H9 (cell line): ENCODE results near the gene LPCAT2. TPM values are rescaled to one million over a fixed set of nuclear protein-coding genes. Genes with fewer than 3 reads are reported as not detected.

Experiments used
- DNase-seq: peaks from one replicate; pipeline ENCODE4 v3.0.0-alpha.2; 2017
- H2AFZ ChIP-seq: one replicate; pipeline ENCODE4 v1.6.1; 2013; ENCODE audit warnings: mild to moderate bottlenecking, low read length, control low read depth, moderate library complexity
- H2AK5ac ChIP-seq: 2 replicates; pipeline ENCODE4 v1.6.1; 2013; ENCODE audit warnings: low read length, control low read depth, mixed read lengths; ENCODE audit not compliant: insufficient read length
- H2BK120ac ChIP-seq: one replicate; pipeline ENCODE4 v1.6.1; 2013; ENCODE audit warnings: low read depth, mild to moderate bottlenecking, low read length, control low read depth, inconsistent platforms; ENCODE audit not compliant: poor library complexity, severe bottlenecking
- H2BK12ac ChIP-seq: 2 replicates; pipeline ENCODE4 v1.6.1; 2013; ENCODE audit warnings: low read length, control low read depth, mixed read lengths, low read depth; ENCODE audit not compliant: insufficient read length
- H2BK15ac ChIP-seq: 2 replicates; pipeline ENCODE4 v1.6.1; 2013; ENCODE audit warnings: low read depth, low read length, control low read depth
- H2BK20ac ChIP-seq: one replicate; pipeline ENCODE4 v1.6.1; 2013; ENCODE audit warnings: low read depth, mild to moderate bottlenecking, low read length, control low read depth, inconsistent platforms; ENCODE audit not compliant: poor library complexity, severe bottlenecking
- H2BK5ac ChIP-seq: 2 replicates; pipeline ENCODE4 v1.6.1; 2013; ENCODE audit warnings: low read length, control low read depth, mixed read lengths; ENCODE audit not compliant: insufficient read length
- H3K14ac ChIP-seq: 2 replicates; pipeline ENCODE4 v1.6.1; 2013; ENCODE audit warnings: low read length, control low read depth; ENCODE audit not compliant: insufficient read depth
- H3K18ac ChIP-seq: 2 replicates; pipeline ENCODE4 v1.6.1; 2013; ENCODE audit warnings: low read depth, mild to moderate bottlenecking, mixed read lengths, low read length, control low read depth; ENCODE audit not compliant: insufficient read length
- H3K23ac ChIP-seq: 2 replicates; pipeline ENCODE4 v1.6.1; 2013; ENCODE audit warnings: low read length, control low read depth, mixed read lengths, low read depth; ENCODE audit not compliant: insufficient read length
- H3K23me2 ChIP-seq: 2 replicates; pipeline ENCODE4 v1.6.1; 2013; ENCODE audit warnings: low read depth, mild to moderate bottlenecking, mixed read lengths, low read length, control low read depth; ENCODE audit not compliant: insufficient read length, poor library complexity, severe bottlenecking
- H3K27ac ChIP-seq: 2 replicates; pipeline ENCODE4 v1.5.1; 2013; ENCODE audit warnings: low read length, control low read depth, mixed read lengths, low read depth; ENCODE audit not compliant: insufficient read length
- H3K27me3 ChIP-seq: 2 replicates; pipeline ENCODE4 v1.6.1; 2013; ENCODE audit warnings: low read length, control low read depth, inconsistent platforms; ENCODE audit not compliant: insufficient read depth
- H3K4ac ChIP-seq: 2 replicates; pipeline ENCODE4 v1.6.1; 2013; ENCODE audit warnings: low read depth, mild to moderate bottlenecking, control low read depth, inconsistent platforms, low read length, moderate library complexity
- H3K4me1 ChIP-seq: 2 replicates; pipeline ENCODE4 v1.6.1; 2013; ENCODE audit warnings: low read length, control low read depth, inconsistent platforms; ENCODE audit not compliant: insufficient read depth
- H3K4me2 ChIP-seq: 2 replicates; pipeline ENCODE4 v1.6.1; 2013; ENCODE audit warnings: low read length, control low read depth, mixed read lengths; ENCODE audit not compliant: insufficient read length, insufficient read depth
- H3K56ac ChIP-seq: 2 replicates; pipeline ENCODE4 v1.6.1; 2013; ENCODE audit warnings: low read depth, mild to moderate bottlenecking, mixed read lengths, low read length, control low read depth; ENCODE audit not compliant: insufficient read length
- H3K79me1 ChIP-seq: 2 replicates; pipeline ENCODE4 v1.6.1; 2013; ENCODE audit warnings: low read depth, mild to moderate bottlenecking, moderate library complexity, low read length, control low read depth, inconsistent platforms; ENCODE audit not compliant: insufficient read depth, poor library complexity, severe bottlenecking
- H3K79me2 ChIP-seq: 2 replicates; pipeline ENCODE4 v1.6.1; 2013; ENCODE audit warnings: low read length, control low read depth, inconsistent platforms; ENCODE audit not compliant: insufficient read depth
- H3K9ac ChIP-seq: 2 replicates; pipeline ENCODE4 v1.6.1; 2013; ENCODE audit warnings: low read length, control low read depth, mixed read lengths; ENCODE audit not compliant: insufficient read length; ENCODE audit errors: extremely low read depth
- H3K9me3 ChIP-seq: one replicate; pipeline ENCODE4 v1.6.1; 2013; ENCODE audit warnings: low read depth, low read length, inconsistent platforms; ENCODE audit not compliant: control insufficient read depth
- H3T11ph ChIP-seq: one replicate; pipeline ENCODE4 v1.6.1; 2013; ENCODE audit warnings: mild to moderate bottlenecking, low read length, control low read depth, inconsistent platforms
- H4K20me1 ChIP-seq: one replicate; pipeline ENCODE4 v1.6.1; 2013; ENCODE audit not compliant: control insufficient read depth, insufficient read length, insufficient read depth
- H4K5ac ChIP-seq: 2 replicates; pipeline ENCODE4 v1.6.1; 2013; ENCODE audit warnings: low read depth, mild to moderate bottlenecking, mixed read lengths, low read length, control low read depth; ENCODE audit not compliant: insufficient read length
- H4K8ac ChIP-seq: replicated peaks from 2 replicates; pipeline ENCODE4 v1.6.1; 2013; ENCODE audit warnings: low read length, control low read depth, mixed read lengths, low read depth; ENCODE audit not compliant: insufficient read length
- H4K91ac ChIP-seq: 2 replicates; pipeline ENCODE4 v1.6.1; 2013; ENCODE audit warnings: low read depth, mild to moderate bottlenecking, moderate library complexity, mixed read lengths, low read length, control low read depth; ENCODE audit not compliant: insufficient read length
- H3K27ac Mint-ChIP-seq, 3 experiments: 2 replicates in 2 of 3; 3 replicates in 1 of 3; pipeline ENCODE4 v1.8.0; 2020 to 2021; ENCODE audit warnings: mixed read lengths in 3 of 3, mild to moderate bottlenecking in 1 of 3, moderate library complexity in 1 of 3
- H3K27me3 Mint-ChIP-seq: 2 replicates; pipeline ENCODE4 v1.8.0; 2021; ENCODE audit warnings: low read depth, mild to moderate bottlenecking, moderate library complexity, mixed read lengths
- H3K36me3 Mint-ChIP-seq, 3 experiments: 2 replicates in 2 of 3; 3 replicates in 1 of 3; pipeline ENCODE4 v1.8.0; 2020 to 2021; ENCODE audit warnings: low read depth in 3 of 3, mixed read lengths in 3 of 3; ENCODE audit not compliant: insufficient read depth in 1 of 3
- H3K4me1 Mint-ChIP-seq, 2 experiments: 2 replicates each; pipeline ENCODE4 v1.8.0; 2020; ENCODE audit warnings: mixed read lengths in 2 of 2
- H3K4me3 Mint-ChIP-seq, 2 experiments: 2 replicates in 1 of 2; 3 replicates in 1 of 2; pipeline ENCODE4 v1.8.0; 2020 to 2021; ENCODE audit warnings: mild to moderate bottlenecking in 2 of 2, mixed read lengths in 2 of 2, moderate library complexity in 1 of 2
- H3K9me3 Mint-ChIP-seq, 2 experiments: 2 replicates in 1 of 2; 3 replicates in 1 of 2; pipeline ENCODE4 v1.8.0; 2020; ENCODE audit warnings: mild to moderate bottlenecking in 2 of 2, mixed read lengths in 2 of 2, moderate library complexity in 1 of 2
- CTCF ChIP-seq: fragments of 200-600 bp; sonication (generic); conservative IDR thresholded peaks from 3 replicates; pipeline ENCODE4 v1.8.0; 2021; ENCODE audit warnings: antibody characterized with exemption, mild to moderate bottlenecking
- total RNA-seq: library from RNA; stranded (reverse); gene quantifications from 2 replicates; pipeline ENCODE4 v1.2.1, GENCODE V29; 2021

The LPCAT2 gene
- total RNA-seq, 1 experiment from 2014 or later: 2.8 TPM

GRCh38 chr16:55630774-55631173, 121.9 kb downstream of the LPCAT2 start:
- Histone ChIP-seq H3K14ac (no peak overlapping the region), H2AFZ (no peak overlapping the region), H3K23ac (no peak overlapping the region), H3T11ph (no peak overlapping the region), H3K79me2 (no peaks in the 10 kb centered on the region), H3K4me2 (no peak overlapping the region), H3K18ac (no peak overlapping the region), H2BK20ac (no peak overlapping the region), H2AK5ac (no peak overlapping the region), H4K91ac (no peak overlapping the region), H4K20me1 (no peaks in the 10 kb centered on the region), H2BK5ac (no peak overlapping the region), H3K4me1 (no peaks in the 10 kb centered on the region), H3K27ac (no peak overlapping the region), H4K5ac (no peak overlapping the region), H3K4ac (no peak overlapping the region), H3K56ac (no peak overlapping the region), H3K23me2 (no peaks in the 10 kb centered on the region), H2BK15ac (no peak overlapping the region), H4K8ac (no peak overlapping the region), H3K9ac (no peak overlapping the region), H3K9me3 (peaks cover 15% of the 10 kb centered on the region), H2BK120ac (no peak overlapping the region), H2BK12ac (no peak overlapping the region), H3K27me3 (no peaks in the 10 kb centered on the region), H3K79me1 (no peaks in the 10 kb centered on the region)
- peaks cover 16 to 20% of the 10 kb centered on the region in 2 experiments for H3K4me1 Mint-ChIP-seq
- peaks cover 9% of the 10 kb centered on the region for H3K27me3 Mint-ChIP-seq
- H3K36me3 Mint-ChIP-seq: peaks cover 6 to 27% (median 8%) of the 10 kb centered on the region in 3 experiments
- no peak for DNase-seq
- no peak overlapping the region for H3K4me3 Mint-ChIP-seq
- H3K27ac Mint-ChIP-seq: no peak overlapping the region
- peaks cover 24 to 42% of the 10 kb centered on the region in 2 experiments for H3K9me3 Mint-ChIP-seq
- TF ChIP-seq CTCF: no peak
